HepG2 (cell line): ENCODE measurements around the gene CCNDBP1. TPM values are rescaled to one million over a fixed set of nuclear protein-coding genes. Genes with fewer than 3 reads are reported as not detected.

ENCODE experiments used
- ATAC-seq: fragments of 200-7000 bp; cut with Tn5 transposase; 3 replicates; pipeline ENCODE4 v1.9.1; 2020; ENCODE audit warnings: mild to moderate bottlenecking, moderate library complexity
- BruUV-seq: library from RNA; stranded (reverse); fragments of 400-500 nt; replicated peaks from 2 replicates; lab custom pipeline; 2021; lab: Mats Ljungman, UMichigan
- CTCF ChIA-PET: fragments of 300-600 bp; formaldehyde crosslinking; extraction: SDS; loops from one replicate; lab custom pipeline; 2021; ENCODE audit warnings: low total read pairs, inconsistent platforms, low intra/inter-chr PET ratio; lab: Yijun Ruan, JAX
- POLR2A ChIA-PET: fragments of 350-600 bp; sonication (Branson Sonifier 250); formaldehyde crosslinking; loops from one replicate; lab custom pipeline; 2020; ENCODE audit warnings: antibody characterized with exemption, inconsistent platforms; lab: Yijun Ruan, JAX
- DNase-seq: peaks from one replicate; pipeline ENCODE4 v3.0.0-alpha.2; 2015; ENCODE audit warnings: low spot score
- FAIRE-seq: peaks from 3 replicates; lab custom pipeline; 2011; peaks lifted over from hg19 to GRCh38; lab: Jason Lieb, UNC
- H2AFZ ChIP-seq: one replicate; pipeline ENCODE4 v1.6.1; 2011; ENCODE audit warnings: low read length, inconsistent platforms
- H3K27ac ChIP-seq: fragments of 300-600 bp; 3 replicates; pipeline ENCODE4 v1.8.0; 2011; ENCODE audit warnings: mixed run types, mild to moderate bottlenecking, mixed read lengths, low read length, inconsistent platforms; ENCODE audit not compliant: insufficient read depth; ENCODE audit errors: extremely low read length
- H3K27me3 ChIP-seq, 2 experiments: fragments of 200-600 bp in 1 of 2; 2 replicates in 1 of 2; 3 replicates in 1 of 2; pipeline versions ENCODE4 v1.6.0 to v1.8.0; 2011; ENCODE audit warnings: low read length in 2 of 2, mild to moderate bottlenecking in 2 of 2, moderate library complexity in 2 of 2, inconsistent platforms in 1 of 2; ENCODE audit not compliant: insufficient read depth in 2 of 2, control insufficient read depth in 1 of 2
- H3K36me3 ChIP-seq, 2 experiments: fragments of 200-600 bp in 1 of 2; replicated peaks in 1 of 2; 2 replicates in 1 of 2; 3 replicates in 1 of 2; pipeline versions ENCODE4 v1.5.1 to v1.8.0; 2011; ENCODE audit warnings: low read length in 2 of 2, inconsistent platforms in 1 of 2; ENCODE audit not compliant: insufficient read depth in 2 of 2, control insufficient read depth in 1 of 2
- H3K4me1 ChIP-seq: 2 replicates; pipeline ENCODE4 v1.5.1; 2012; ENCODE audit warnings: low read length, inconsistent platforms; ENCODE audit not compliant: insufficient read depth
- H3K4me2 ChIP-seq: 2 replicates; pipeline ENCODE4 v1.6.0; 2011; ENCODE audit warnings: low read depth, low read length, inconsistent platforms
- H3K4me3 ChIP-seq, 3 experiments: fragments of 200-600 bp in 1 of 3; sonication (generic), shearing (Covaris generic) in 1 of 3; replicated peaks in 1 of 3; 2 replicates each; pipeline ENCODE4 v1.5.1; 2011 to 2016; ENCODE audit warnings: low read length in 3 of 3, inconsistent platforms in 2 of 3, low read depth in 2 of 3, mild to moderate bottlenecking in 2 of 3, control low read depth in 1 of 3, mixed read lengths in 1 of 3; ENCODE audit not compliant: insufficient read depth in 1 of 3
- H3K79me2 ChIP-seq: one replicate; pipeline ENCODE4 v1.6.1; 2011; ENCODE audit warnings: low read length, inconsistent platforms; ENCODE audit not compliant: insufficient read depth
- H3K9ac ChIP-seq: 2 replicates; pipeline ENCODE4 v1.6.0; 2011; ENCODE audit warnings: mild to moderate bottlenecking, low read depth, low read length, inconsistent platforms; ENCODE audit not compliant: insufficient read depth
- H3K9me3 ChIP-seq: 2 replicates; pipeline ENCODE4 v1.5.1; 2012; ENCODE audit warnings: mild to moderate bottlenecking, low read length
- H4K20me1 ChIP-seq: 2 replicates; pipeline ENCODE4 v1.6.0; 2011; ENCODE audit warnings: inconsistent platforms, mild to moderate bottlenecking, low read length, moderate library complexity; ENCODE audit not compliant: insufficient read depth
- CREBL2 ChIP-seq: sonication (generic); formaldehyde crosslinking; IDR thresholded peaks from 2 replicates; pipeline ENCODE4 v1.8.1; 2023; ENCODE audit warnings: missing genetic modification reagents, mild to moderate bottlenecking, borderline replicate concordance
- FUBP1 ChIP-seq: sonication (generic); formaldehyde crosslinking; IDR thresholded peaks from 2 replicates; pipeline ENCODE4 v1.5.1; 2020; ENCODE audit warnings: missing genetic modification reagents, mild to moderate bottlenecking, borderline replicate concordance
- HNF4A ChIP-seq: sonication (generic); formaldehyde crosslinking; IDR thresholded peaks from 2 replicates; pipeline ENCODE4 v1.4.0; 2020; ENCODE audit warnings: missing genetic modification reagents
- HOXA5 ChIP-seq: sonication (generic); formaldehyde crosslinking; IDR thresholded peaks from 2 replicates; pipeline ENCODE4 v1.4.0; 2020; ENCODE audit warnings: missing genetic modification reagents
- SKIL ChIP-seq: sonication (generic); formaldehyde crosslinking; IDR thresholded peaks from 2 replicates; pipeline ENCODE4 v1.8.0; 2022; ENCODE audit warnings: missing genetic modification reagents, mild to moderate bottlenecking, moderate library complexity, borderline replicate concordance
- STAT5B ChIP-seq: sonication (generic); formaldehyde crosslinking; IDR thresholded peaks from 2 replicates; pipeline ENCODE4 v1.4.0; 2020; ENCODE audit warnings: missing genetic modification reagents
- ZNF343 ChIP-seq: sonication (generic); formaldehyde crosslinking; IDR thresholded peaks from 2 replicates; pipeline ENCODE4 v1.4.0; 2020; ENCODE audit warnings: mild to moderate bottlenecking, missing genetic modification reagents
- ZNF574 ChIP-seq: sonication (generic); formaldehyde crosslinking; IDR thresholded peaks from 2 replicates; pipeline ENCODE4 v1.4.0; 2020; ENCODE audit warnings: missing genetic modification reagents
- ZNF816 ChIP-seq: sonication (generic); formaldehyde crosslinking; IDR thresholded peaks from 2 replicates; pipeline ENCODE4 v1.8.0; 2022; ENCODE audit warnings: missing genetic modification reagents, mild to moderate bottlenecking, borderline replicate concordance
- WGBS: methylation state at CpG from one replicate; pipeline ENCODE4 v1.1.6; 2017; ENCODE audit warnings: low lambda C conversion rate; 5-methylcytosine and 5-hydroxymethylcytosine counted together
- in situ Hi-C: cut with HindIII; loops from 2 replicates; pipeline ENCODE4 v1.10.0; 2017; ENCODE audit warnings: low pct_unique_long_range_greater_than_20kb; ENCODE audit not compliant: extremely low pct_ligation_motif_present
- intact Hi-C: fragments of 100-400 bp; cut with micrococcal nuclease; formaldehyde crosslinking; loops from one replicate; pipeline ENCODE4 v1.10.0; 2022; ENCODE audit not compliant: unreplicated experiment
- polyA plus RNA-seq, 8 experiments: library from polyadenylated mRNA; depleted of rRNA in 3 of 8; stranded (reverse) in 7 of 8; unstranded in 1 of 8; fragments of >200 nt; fragmentation: Illumina TruSeq in 4 of 8; extraction: Trizol in 4 of 8; gene quantifications; 2 replicates each; pipeline versions ENCODE4 v1.2.1 to v1.2.3, GENCODE V29; 2011 to 2016; ENCODE audit warnings: low read depth in 4 of 8, missing spikeins in 1 of 8, mixed read lengths in 1 of 8; ENCODE audit not compliant: insufficient read depth in 1 of 8
- total RNA-seq, 5 experiments: library from RNA; depleted of rRNA; stranded (reverse); fragments of >200 nt; fragmentation: Illumina TruSeq; extraction: Trizol; gene quantifications; 2 replicates each; pipeline ENCODE4 v1.2.3, GENCODE V29; 2016; ENCODE audit warnings: low read depth in 1 of 5

The CCNDBP1 gene
- total and polyA plus RNA-seq, 2 of the 13 experiments (the other 11 are each of a cell fraction or from before 2014, with no cell fraction given) = 24.8 to 42.3 TPM

GRCh38 chr15:43208052-43209002 is 23.1 kb downstream of the CCNDBP1 start:
- H3K27ac ChIP-seq = no peak overlapping the region
- DNase-seq = no peak
- no peak for ATAC-seq
- WGBS = 38% methylated on average over 15 of the region's 23 CpGs
- no peak overlapping the region for H2AFZ ChIP-seq
- no peaks in the 10 kb centered on the region for H3K36me3 ChIP-seq
- ChIA-PET POLR2A (interaction anchor here (0.9 kb wide), 1 partner anchor 17 kb away, joined by 3 read pairs; no protein-coding TSS in a partner anchor), CTCF (no interaction called here)
- intact Hi-C loops = loop anchor here (1.0 kb wide), 1 partner anchor 77 kb away; no protein-coding TSS in a partner anchor
- in situ Hi-C loops = loop anchor here (5.0 to 25.0 kb wide), 2 partner anchors 69 to 496 kb away; no protein-coding TSS in a partner anchor
- H3K4me3 ChIP-seq = no peak overlapping the region
- no peak overlapping the region for H3K9ac ChIP-seq
- H3K27me3 ChIP-seq = peaks cover 0 to 59% of the 10 kb centered on the region in 2 experiments; a peak in 3 of 5 replicates
- H3K9me3 ChIP-seq = no peaks in the 10 kb centered on the region
- no peak overlapping the region for H3K4me2 ChIP-seq
- no peaks in the 10 kb centered on the region for H3K79me2 ChIP-seq
- no peaks in the 10 kb centered on the region for H4K20me1 ChIP-seq
- TF ChIP-seq SKIL (CRISPR knock-in tag) (no peak), STAT5B (CRISPR knock-in tag) (no peak), ZNF343 (no peak), CREBL2 (no peak), ZNF574 (CRISPR knock-in tag) (no peak), HNF4A (no peak), ZNF816 (CRISPR knock-in tag) (no peak), FUBP1 (no peak), HOXA5 (no peak)
- TF ChIP-seq, all 625 proteins: peak for 0
- peaks cover 6% of the 10 kb centered on the region for H3K4me1 ChIP-seq
- FAIRE-seq = no peak
- BruUV-seq = no TSS peak
